Fibroblast of mammary gland (primary cell): ENCODE data around the gene AQP10.
"Not testable (repeated sequence)": the region's sequence is repeated elsewhere in the genome, so short reads cannot be mapped to it uniquely, and the experiment has no call there.

Experiments used
- DNase-seq: peaks from one replicate; pipeline ENCODE4 v3.0.0-alpha.2; 2010; ENCODE audit warnings: low read depth
- H3K4me3 ChIP-seq: 2 replicates; pipeline ENCODE4 v1.5.1; 2011; ENCODE audit warnings: low read depth, mild to moderate bottlenecking, low read length, moderate library complexity; ENCODE audit not compliant: control insufficient read depth
- CTCF ChIP-seq: conservative IDR thresholded peaks from 2 replicates; pipeline ENCODE4 v1.5.1; 2011; ENCODE audit warnings: low read depth, low read length, inconsistent platforms; ENCODE audit not compliant: control insufficient read depth, insufficient read depth

AQP10 gene

GRCh38 chr1:154320882-154321608 lies at the start of gene AQP10:
Gene AQP10, plus strand, starts transcription at chr1:154321093. Its CDS starts 63 bp downstream, at chr1:154321156.
- H3K4me3 ChIP-seq: no peak within 1 kb of the TSS
- no peak for TF ChIP-seq CTCF
- no peak for DNase-seq

GRCh38 chr1:154272217-154272998 lies 48.5 kb upstream of the AQP10 start, which contains the start of gene HAX1:
Gene HAX1, plus strand, starts transcription at chr1:154272629. Its CDS starts 95 bp downstream, at chr1:154272724.
- peak; percentile 64 for TF ChIP-seq CTCF
- peak; percentile 97 for DNase-seq
- H3K4me3 ChIP-seq: peak within 1 kb of the TSS; percentile 100

- no peak for DNase-seq
- peak overlapping the region; percentile 100 for H3K4me3 ChIP-seq
- no peak for TF ChIP-seq CTCF
Measured at GRCh38 chr1:154272999-154273563, 47.8 kb upstream of the AQP10 start.

- peak; percentile 11 for TF ChIP-seq CTCF
- H3K4me3 ChIP-seq: no peak overlapping the region
- no peak for DNase-seq
Measured at GRCh38 chr1:154276797-154277196, 44.1 kb upstream of the AQP10 start.

GRCh38 chr1:154287591-154287990 lies 33.3 kb upstream of the AQP10 start:
- H3K4me3 ChIP-seq, DNase-seq: not testable (repeated sequence)

- H3K4me3 ChIP-seq: no peak overlapping the region
- TF ChIP-seq CTCF: no peak
- DNase-seq: no peak
Measured at GRCh38 chr1:154288661-154289060, 32.2 kb upstream of the AQP10 start.

- no peak overlapping the region for H3K4me3 ChIP-seq
- no peak for TF ChIP-seq CTCF
- DNase-seq: no peak
Measured at GRCh38 chr1:154290921-154291320, 30.0 kb upstream of the AQP10 start.
